Loucy (cell line): Measurements from ENCODE around the gene AMBRA1.

Source experiments
- H2AFZ ChIP-seq: fragments of 200-600 bp; sonication (generic); 2 replicates; pipeline ENCODE4 v1.6.0; 2016; ENCODE audit warnings: antibody characterized with exemption, mild to moderate bottlenecking, low read length, moderate library complexity
- H3F3A ChIP-seq: fragments of 200-600 bp; 2 replicates; pipeline ENCODE4 v1.6.0; 2016; ENCODE audit warnings: antibody characterized with exemption, low read depth, mild to moderate bottlenecking
- H3K27me3 ChIP-seq: fragments of 200-600 bp; sonication (generic); 2 replicates; pipeline ENCODE4 v1.6.1; 2014; ENCODE audit warnings: low read length, mild to moderate bottlenecking; ENCODE audit not compliant: insufficient read depth, poor library complexity, severe bottlenecking
- H3K36me3 ChIP-seq: fragments of 200-600 bp; sonication (generic); 2 replicates; pipeline ENCODE4 v1.6.1; 2016; ENCODE audit warnings: low read length; ENCODE audit not compliant: insufficient read depth
- H3K4me1 ChIP-seq: fragments of 200-600 bp; sonication (generic); 2 replicates; pipeline ENCODE4 v1.5.1; 2014; ENCODE audit warnings: low read length, mild to moderate bottlenecking; ENCODE audit not compliant: insufficient read depth, poor library complexity, severe bottlenecking
- H3K4me2 ChIP-seq: fragments of 200-600 bp; sonication (generic); 2 replicates; pipeline ENCODE4 v1.6.0; 2014; ENCODE audit warnings: antibody characterized with exemption, low read length, low read depth, mild to moderate bottlenecking; ENCODE audit not compliant: poor library complexity, severe bottlenecking
- H3K4me3 ChIP-seq: fragments of 200-600 bp; sonication (generic); 2 replicates; pipeline ENCODE4 v1.5.1; 2014; ENCODE audit warnings: low read length, mild to moderate bottlenecking, mixed read lengths; ENCODE audit not compliant: poor library complexity, severe bottlenecking
- H3K79me2 ChIP-seq: fragments of 200-600 bp; sonication (generic); 2 replicates; pipeline ENCODE4 v1.6.1; 2014; ENCODE audit warnings: low read length; ENCODE audit not compliant: insufficient read depth
- H3K9ac ChIP-seq: fragments of 200-600 bp; sonication (generic); 2 replicates; pipeline ENCODE4 v1.6.0; 2014; ENCODE audit warnings: mild to moderate bottlenecking, low read depth, low read length, moderate library complexity; ENCODE audit not compliant: poor library complexity, severe bottlenecking
- H3K9me2 ChIP-seq: fragments of 200-600 bp; sonication (generic); replicated peaks from 2 replicates; pipeline ENCODE4 v1.6.1; 2016; ENCODE audit warnings: low read depth, low read length, mixed read lengths
- H3K9me3 ChIP-seq: fragments of 200-600 bp; sonication (generic); 2 replicates; pipeline ENCODE4 v1.6.1; 2014; ENCODE audit warnings: mild to moderate bottlenecking, antibody characterized with exemption, low read length, low read depth; ENCODE audit not compliant: insufficient read depth
- H4K20me1 ChIP-seq: fragments of 200-600 bp; sonication (generic); 2 replicates; pipeline ENCODE4 v1.6.0; 2014; ENCODE audit warnings: antibody characterized with exemption, low read length, mild to moderate bottlenecking; ENCODE audit not compliant: insufficient read depth, poor library complexity, severe bottlenecking
- CTCF ChIP-seq: fragments of 200-600 bp; sonication (generic); conservative IDR thresholded peaks from 2 replicates; pipeline ENCODE4 v1.5.1; 2014; ENCODE audit warnings: mild to moderate bottlenecking, antibody characterized with exemption, low read length
- EZH2phosphoT487 ChIP-seq: fragments of 200-600 bp; IDR thresholded peaks from 2 replicates; pipeline ENCODE4 v1.6.1; 2018; ENCODE audit warnings: antibody characterized with exemption, mild to moderate bottlenecking, moderate library complexity, borderline replicate concordance

The AMBRA1 gene

GRCh38 chr11:46385169-46386004 is 208.4 kb downstream of the AMBRA1 start:
- H2AFZ ChIP-seq: no peak overlapping the region
- H3K4me3 ChIP-seq: no peak overlapping the region
- no peak for TF ChIP-seq EZH2phosphoT487
- no peak for TF ChIP-seq CTCF
- no peaks in the 10 kb centered on the region for H3K36me3 ChIP-seq
- no peaks in the 10 kb centered on the region for H3K9me2 ChIP-seq
- no peak overlapping the region for H3K4me2 ChIP-seq
- peaks cover 3% of the 10 kb centered on the region for H4K20me1 ChIP-seq
- no peaks in the 10 kb centered on the region for H3F3A ChIP-seq
- H3K27me3 ChIP-seq: no peaks in the 10 kb centered on the region
- H3K9me3 ChIP-seq: no peaks in the 10 kb centered on the region
- H3K4me1 ChIP-seq: peaks cover 9% of the 10 kb centered on the region
- no peaks in the 10 kb centered on the region for H3K79me2 ChIP-seq
- H3K9ac ChIP-seq: no peak overlapping the region

GRCh38 chr11:46383974-46384701 is 209.7 kb downstream of the AMBRA1 start:
- Histone ChIP-seq H3K9ac (no peak overlapping the region), H3K36me3 (no peaks in the 10 kb centered on the region; the same call in 1 of the 2 replicates), H3K9me2 (no peaks in the 10 kb centered on the region), H3K4me3 (no peak overlapping the region), H3K4me1 (peaks cover 9% of the 10 kb centered on the region), H3F3A (no peaks in the 10 kb centered on the region), H3K79me2 (no peaks in the 10 kb centered on the region), H3K9me3 (no peaks in the 10 kb centered on the region), H4K20me1 (peaks cover 3% of the 10 kb centered on the region), H2AFZ (no peak overlapping the region), H3K27me3 (no peaks in the 10 kb centered on the region), H3K4me2 (no peak overlapping the region)
- no peak for TF ChIP-seq CTCF

- peaks cover 6% of the 10 kb centered on the region for H3K4me1 ChIP-seq
- H3K4me2 ChIP-seq: no peak overlapping the region
- H3K9me3 ChIP-seq: no peaks in the 10 kb centered on the region
- H3K9ac ChIP-seq: no peak overlapping the region
- TF ChIP-seq EZH2phosphoT487 (no peak), CTCF (0 out of 2 replicates have a peak, but pooled peaks have one; percentile 1)
- no peaks in the 10 kb centered on the region for H3K9me2 ChIP-seq
- no peak overlapping the region for H3K4me3 ChIP-seq
- H3K79me2 ChIP-seq: no peaks in the 10 kb centered on the region
- no peaks in the 10 kb centered on the region for H3K27me3 ChIP-seq
- H2AFZ ChIP-seq: no peak overlapping the region
- H3K36me3 ChIP-seq: peaks cover 7% of the 10 kb centered on the region; the same call in 1 of the 2 replicates
- peaks cover 3% of the 10 kb centered on the region for H4K20me1 ChIP-seq
- H3F3A ChIP-seq: no peaks in the 10 kb centered on the region
Observed at GRCh38 chr11:46383404-46383758, 210.4 kb downstream of the AMBRA1 start.
